ENCODE measurements around the gene SHC4.
"Not testable (repeated sequence)": the region's sequence is repeated elsewhere in the genome, so short reads cannot be mapped to it uniquely, and the experiment has no call there.

Gene SHC4

DNA sequence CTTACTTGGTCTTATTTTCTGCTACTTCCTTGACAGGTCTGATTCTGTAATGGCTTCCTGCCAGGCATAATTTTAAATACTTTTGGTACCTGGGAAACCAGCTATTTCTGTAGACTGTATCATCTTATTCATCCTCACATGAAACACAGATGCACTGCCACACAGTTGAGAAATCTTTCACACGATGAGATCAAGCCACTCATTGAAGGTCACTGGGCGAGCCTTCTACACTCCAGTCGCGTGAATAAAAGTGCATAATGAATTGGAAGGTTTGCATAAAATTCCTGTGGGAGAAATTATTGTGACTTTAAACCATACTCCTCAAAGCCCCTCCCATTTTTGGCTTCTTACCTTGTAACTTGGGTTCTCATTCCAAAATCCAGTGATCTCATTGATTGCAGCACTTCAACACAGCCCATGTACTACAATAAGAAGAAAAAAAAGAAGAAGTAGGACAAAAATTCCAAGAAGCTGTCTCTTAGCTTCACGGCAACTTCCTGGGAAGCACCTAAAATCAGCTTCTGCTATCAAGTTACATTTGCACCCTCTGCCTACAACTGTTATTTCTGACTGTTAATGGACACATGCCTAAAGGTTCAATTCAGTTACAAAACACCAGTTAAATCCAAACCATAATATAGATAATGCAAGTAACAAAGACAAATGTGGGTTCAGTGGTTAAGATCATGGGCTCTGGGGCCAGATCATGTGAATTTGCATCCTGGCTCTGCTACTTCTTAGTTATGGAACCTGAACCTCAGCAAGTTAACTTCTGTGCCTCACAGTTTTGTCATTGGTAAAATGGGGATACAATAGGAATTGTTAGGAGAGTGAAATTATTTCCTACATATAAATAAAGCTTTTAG is 39.0 kb downstream of the SHC4 start:
- no peak for DNase-seq (ENCODE audit: low read depth)

GRCh38 chr15:48922046-48922445 is 41.7 kb downstream of the SHC4 start:
- no peak for DNase-seq (ENCODE audit: low read depth)

DNA sequence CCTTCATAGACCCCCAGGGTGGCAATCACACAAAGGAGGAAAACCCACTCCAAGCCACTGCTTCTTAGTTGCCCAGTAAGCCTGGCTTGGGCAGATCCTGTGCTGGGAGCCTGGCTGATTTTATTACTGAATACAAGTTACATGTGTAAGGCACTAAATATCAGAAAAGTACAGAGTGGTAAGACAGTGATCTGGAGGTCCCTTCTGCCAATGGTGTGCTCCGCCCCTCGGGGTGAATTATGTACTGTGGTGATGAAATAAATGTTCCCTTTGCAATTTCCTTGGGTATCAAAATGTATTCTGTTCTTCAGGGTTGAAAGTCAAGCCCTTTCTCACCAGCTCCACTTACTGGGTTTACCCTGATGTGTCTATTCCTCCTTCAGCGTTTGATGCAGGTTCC is 47.0 kb downstream of the SHC4 start:
- DNase-seq (ENCODE audit: low read depth) = no peak

- no peak for DNase-seq (ENCODE audit: low read depth)
Observed at GRCh38 chr15:48915861-48916260, 47.9 kb downstream of the SHC4 start.

DNA sequence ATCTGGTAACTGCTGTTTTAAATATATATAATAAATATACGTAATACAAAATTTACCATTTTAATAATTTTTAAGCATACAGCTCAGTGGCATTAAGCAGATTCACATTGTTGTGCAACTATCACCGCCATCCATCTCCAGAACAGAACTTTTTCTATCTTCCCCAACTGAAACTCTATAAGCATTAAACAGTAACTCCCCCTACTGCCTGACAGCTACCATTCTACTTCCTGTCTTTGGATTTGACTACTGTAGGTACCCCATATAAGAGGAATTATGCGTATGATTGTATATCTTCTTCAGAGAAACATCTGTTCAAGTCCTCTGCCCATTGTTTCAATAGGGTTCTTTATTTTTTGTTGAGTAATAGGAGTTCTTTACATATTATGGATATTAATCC is 49.0 kb downstream of the SHC4 start:
- DNase-seq (ENCODE audit: low read depth) = no peak

- no peak for DNase-seq (ENCODE audit: low read depth)
Observed at GRCh38 chr15:48913141-48913540, 50.6 kb downstream of the SHC4 start.

DNA sequence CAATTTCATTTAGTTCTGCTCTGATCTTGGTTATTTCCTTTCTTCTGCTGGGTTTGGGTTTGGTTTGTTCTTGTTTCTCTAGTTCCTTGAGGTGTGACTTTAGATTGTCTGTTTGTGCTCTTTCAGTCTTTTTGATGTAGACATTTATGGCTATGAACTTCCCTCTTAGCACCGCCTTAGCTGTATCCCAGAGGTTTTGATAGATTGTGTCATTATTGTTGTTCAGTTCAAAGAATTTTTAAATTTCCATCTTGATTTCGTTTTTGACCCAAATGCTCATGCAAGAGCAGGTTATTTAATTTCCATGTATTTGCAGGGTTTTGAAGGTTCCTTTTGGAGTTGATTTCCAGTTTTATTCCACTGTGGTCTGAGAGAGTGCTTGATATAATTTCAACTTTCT is 53.2 kb downstream of the SHC4 start:
- not testable (repeated sequence) for DNase-seq (ENCODE audit: low read depth)

GRCh38 chr15:48909313-48909712 is 54.4 kb downstream of the SHC4 start:
- DNase-seq (ENCODE audit: low read depth) = not testable (repeated sequence)

GRCh38 chr15:48905847-48906246 is 57.9 kb downstream of the SHC4 start:
- DNase-seq (ENCODE audit: low read depth) = no peak

GRCh38 chr15:48905216-48905615 is 58.5 kb downstream of the SHC4 start:
- DNase-seq (ENCODE audit: low read depth) = no peak

DNA sequence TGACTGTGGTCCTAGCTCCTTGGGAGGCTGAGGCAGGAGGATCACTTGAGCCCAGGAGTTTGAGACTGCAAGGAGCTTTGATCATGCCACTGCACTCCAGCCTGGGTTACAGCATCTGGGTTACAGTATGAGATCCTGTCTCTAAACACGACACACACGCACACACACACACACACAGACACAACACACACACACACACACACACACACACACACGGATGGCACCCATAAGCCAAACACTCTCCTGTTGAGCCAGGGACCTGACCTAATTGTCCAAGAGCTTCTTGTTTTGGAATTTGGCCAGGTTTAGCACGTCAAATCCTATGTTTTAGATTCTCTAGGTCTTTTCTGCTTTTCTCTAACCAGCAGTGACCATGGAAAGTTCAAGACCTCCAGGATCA is 59.0 kb downstream of the SHC4 start:
- no peak for DNase-seq (ENCODE audit: low read depth)

DNA sequence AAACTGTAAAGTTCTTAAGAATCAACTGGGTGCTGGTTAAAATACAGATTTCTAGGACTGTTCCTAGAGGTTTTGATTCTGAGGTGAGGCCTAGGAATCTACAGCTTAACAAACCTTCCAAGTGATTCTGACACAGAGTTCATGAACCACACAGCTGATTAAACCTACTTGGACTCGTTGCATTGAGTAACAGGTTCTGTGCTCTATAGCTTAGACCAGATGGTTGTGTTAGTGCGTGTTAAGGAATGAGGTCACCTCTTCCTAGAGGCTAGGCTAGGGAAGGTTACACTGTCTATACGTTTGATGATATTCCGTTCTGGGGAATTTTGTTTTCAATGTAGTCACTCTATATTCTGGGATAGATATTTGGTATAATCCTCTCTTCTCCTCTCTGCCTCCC is 63.9 kb downstream of the SHC4 start:
- DNase-seq (ENCODE audit: low read depth) = no peak

GRCh38 chr15:48898446-48898845 is 65.3 kb downstream of the SHC4 start:
- no peak for DNase-seq (ENCODE audit: low read depth)

GRCh38 chr15:48898032-48898431 is 65.7 kb downstream of the SHC4 start:
- no peak for DNase-seq (ENCODE audit: low read depth)

DNA sequence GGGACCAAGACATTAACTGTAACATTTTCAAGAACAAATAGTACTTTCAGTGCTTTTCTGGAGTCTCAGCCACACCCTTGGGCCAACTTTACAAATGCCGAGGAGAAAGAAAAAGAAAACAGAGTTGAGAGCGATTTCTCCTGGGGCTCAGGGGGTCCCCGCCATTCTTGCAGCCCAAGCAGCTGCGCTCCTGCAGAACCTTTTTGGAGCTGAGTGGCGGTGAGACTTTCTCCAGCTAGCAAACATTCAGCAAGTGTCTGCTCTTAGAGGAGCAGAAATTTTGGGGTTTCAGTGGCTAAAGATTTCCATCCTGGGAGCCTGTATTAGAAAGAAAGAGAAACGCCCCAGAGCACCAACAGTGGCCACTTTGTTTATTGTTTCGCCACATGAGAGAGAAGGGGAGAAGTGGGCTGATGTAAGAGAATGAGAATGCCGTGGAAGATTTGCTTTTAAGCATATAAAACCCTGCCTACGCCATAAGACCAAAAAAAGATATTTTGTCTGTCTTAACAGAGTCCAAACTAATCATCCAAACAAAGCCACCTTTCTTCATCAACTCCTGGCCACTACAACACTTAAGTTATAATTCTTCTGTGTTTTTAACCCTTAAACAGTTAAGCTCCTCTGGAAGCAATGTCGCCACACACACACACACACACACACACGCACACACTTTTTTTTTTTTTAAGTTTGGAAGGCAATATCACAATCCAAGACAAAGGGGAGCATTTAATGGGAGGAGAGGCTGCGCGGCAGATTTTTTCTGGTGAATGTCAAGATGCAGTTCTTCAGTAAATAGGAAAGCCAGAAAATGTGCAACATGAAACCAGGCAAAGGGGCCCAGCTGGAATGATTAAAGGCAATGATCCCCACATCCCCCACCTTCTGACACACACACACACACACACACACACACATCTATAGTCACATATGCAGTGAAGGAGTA is 66.6 kb downstream of the SHC4 start:
- DNase-seq (ENCODE audit: low read depth) = no peak

GRCh38 chr15:48893311-48893710 is 70.4 kb downstream of the SHC4 start:
- no peak for DNase-seq (ENCODE audit: low read depth)

DNA sequence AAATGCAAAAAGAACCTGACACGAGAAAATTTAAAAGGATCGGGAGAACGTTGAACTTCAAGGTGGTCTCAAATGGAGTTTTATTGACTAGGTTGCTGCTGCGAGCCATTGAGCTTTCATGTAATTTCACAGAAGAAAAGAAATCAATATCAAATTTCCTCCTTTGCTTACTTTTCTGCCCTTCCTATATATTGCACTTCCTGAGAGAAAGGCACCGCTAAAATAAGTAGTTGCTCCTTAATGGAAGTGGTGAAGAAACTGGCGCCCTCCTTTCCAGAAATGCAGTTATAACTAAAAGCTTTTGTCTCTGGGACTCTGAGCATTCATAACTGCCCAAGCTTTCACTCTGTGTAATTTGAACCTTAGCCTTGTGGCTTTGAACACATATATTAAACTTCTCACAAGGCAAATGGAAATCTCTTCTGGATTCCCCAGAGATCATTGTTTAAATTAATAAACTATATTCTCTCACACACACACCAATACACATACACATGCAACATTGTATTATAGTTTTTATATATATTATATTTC is 72.4 kb downstream of the SHC4 start:
- no peak for DNase-seq (ENCODE audit: low read depth)

DNA sequence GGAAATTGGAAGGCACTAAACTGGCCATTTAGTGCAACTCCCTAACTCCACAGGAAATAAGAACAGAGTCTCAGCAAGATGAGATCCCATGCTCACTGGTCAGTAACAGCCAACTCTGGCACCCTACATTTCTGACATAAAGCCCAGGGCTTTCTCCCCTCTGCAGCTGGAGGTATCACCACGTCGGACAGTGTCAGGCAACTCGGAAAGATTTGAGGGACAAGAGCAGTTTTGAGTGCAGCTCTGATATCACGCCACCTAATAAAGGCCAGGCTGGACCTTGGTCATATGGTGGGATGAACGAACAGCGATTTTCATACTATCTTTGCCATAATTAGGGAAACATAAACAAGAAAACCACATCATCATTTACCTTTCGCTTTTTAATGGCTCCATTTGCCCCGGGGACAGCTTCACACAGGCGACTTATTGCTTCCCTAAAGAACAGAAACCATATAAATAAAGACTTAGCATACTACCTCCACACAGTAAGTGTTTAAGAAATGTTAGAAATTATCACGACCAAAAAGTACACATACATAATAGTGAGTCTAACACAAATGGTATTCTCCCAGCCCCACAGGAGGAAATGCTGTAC is 73.2 kb downstream of the SHC4 start:
- DNase-seq (ENCODE audit: low read depth) = no peak

DNA sequence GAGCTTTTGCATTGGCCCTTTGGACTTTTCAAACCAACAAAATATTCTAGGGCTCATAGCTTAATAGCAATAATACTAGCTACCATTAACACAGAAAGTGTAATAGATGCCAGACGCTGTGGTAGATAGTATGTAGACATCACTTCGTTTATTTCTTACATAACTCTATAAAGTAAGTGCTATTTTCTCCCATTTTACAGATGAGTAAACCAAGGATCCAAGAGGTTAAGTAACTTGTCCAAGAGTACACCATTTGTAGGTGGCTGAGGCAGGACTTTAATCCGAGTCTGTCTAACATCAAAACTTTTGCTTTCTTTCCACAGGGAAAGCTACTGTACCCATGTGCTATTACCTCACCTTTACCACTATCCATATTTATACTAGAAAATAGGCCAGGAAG is 73.8 kb downstream of the SHC4 start:
- no peak for DNase-seq (ENCODE audit: low read depth)

GRCh38 chr15:48888836-48889235 is 74.9 kb downstream of the SHC4 start:
- no peak for DNase-seq (ENCODE audit: low read depth)

GRCh38 chr15:48888191-48888590 is 75.5 kb downstream of the SHC4 start:
- no peak for DNase-seq (ENCODE audit: low read depth)

- DNase-seq (ENCODE audit: low read depth) = no peak
Observed at GRCh38 chr15:48887144-48887543, 76.6 kb downstream of the SHC4 start.

Data from stimulated activated CD8-positive, alpha-beta memory T cell treated with anti-CD3 and anti-CD28 coated beads, Interleukin-15, amount 100 ng/mL, for 1 hour (primary cell).